Osteoblast (primary cell): Measurements from ENCODE around the gene C1QTNF4. TPM values are rescaled to one million over a fixed set of nuclear protein-coding genes. Genes with fewer than 3 reads are reported as not detected.

Experiments used
- DNase-seq: peaks from one replicate; pipeline ENCODE4 v3.0.0; 2011; ENCODE audit warnings: low spot score, mixed read lengths; ENCODE audit not compliant: insufficient read length; ENCODE audit errors: missing footprints
- H2AFZ ChIP-seq: 2 replicates; pipeline ENCODE4 v1.6.0; 2011; ENCODE audit warnings: mild to moderate bottlenecking, low read length
- H3K27ac ChIP-seq: 2 replicates; pipeline ENCODE4 v1.5.1; 2011; ENCODE audit warnings: mild to moderate bottlenecking, low read depth, low read length, moderate library complexity
- H3K27me3 ChIP-seq: 2 replicates; pipeline ENCODE4 v1.6.0; 2012; ENCODE audit warnings: mild to moderate bottlenecking, control low read depth, inconsistent platforms, low read length, moderate library complexity; ENCODE audit not compliant: insufficient read depth
- H3K36me3 ChIP-seq: 2 replicates; pipeline ENCODE4 v1.5.1; 2011; ENCODE audit warnings: mild to moderate bottlenecking, low read length, control low read depth, moderate library complexity; ENCODE audit not compliant: insufficient read depth
- H3K4me1 ChIP-seq: 2 replicates; pipeline ENCODE4 v1.5.1; 2011; ENCODE audit warnings: mild to moderate bottlenecking, low read length, control low read depth, moderate library complexity; ENCODE audit not compliant: insufficient read depth
- H3K4me2 ChIP-seq: 2 replicates; pipeline ENCODE4 v1.6.0; 2011; ENCODE audit warnings: mild to moderate bottlenecking, low read length; ENCODE audit not compliant: insufficient read depth
- H3K4me3 ChIP-seq: fragments of 200-600 bp; sonication (generic); 3 replicates; pipeline ENCODE4 v1.5.1; 2012; ENCODE audit warnings: mild to moderate bottlenecking, low read length, inconsistent platforms; ENCODE audit not compliant: insufficient read depth
- H3K79me2 ChIP-seq: 2 replicates; pipeline ENCODE4 v1.6.0; 2012; ENCODE audit warnings: mild to moderate bottlenecking, low read length, control low read depth, inconsistent platforms; ENCODE audit not compliant: insufficient read depth
- H3K9me3 ChIP-seq: 2 replicates; pipeline ENCODE4 v1.5.1; 2011; ENCODE audit warnings: low read depth, low read length, control low read depth
- H4K20me1 ChIP-seq: 2 replicates; pipeline ENCODE4 v1.6.0; 2012; ENCODE audit warnings: mild to moderate bottlenecking, low read length, control low read depth; ENCODE audit not compliant: insufficient read depth
- total RNA-seq: library from RNA; depleted of rRNA; stranded (reverse); fragments of >200 nt; gene quantifications from 2 replicates; pipeline ENCODE4 v1.2.3, GENCODE V29; 2012
- TF ChIP-seq, protein P1 (sequence below): IDR thresholded peaks from 2 replicates; pipeline ENCODE4 v1.5.1; 2011; ENCODE audit warnings: mild to moderate bottlenecking, low read depth, low read length, moderate library complexity; ENCODE audit errors: extremely low read depth

The C1QTNF4 gene
- total RNA-seq, 1 donor: 0.36 TPM

DNA sequence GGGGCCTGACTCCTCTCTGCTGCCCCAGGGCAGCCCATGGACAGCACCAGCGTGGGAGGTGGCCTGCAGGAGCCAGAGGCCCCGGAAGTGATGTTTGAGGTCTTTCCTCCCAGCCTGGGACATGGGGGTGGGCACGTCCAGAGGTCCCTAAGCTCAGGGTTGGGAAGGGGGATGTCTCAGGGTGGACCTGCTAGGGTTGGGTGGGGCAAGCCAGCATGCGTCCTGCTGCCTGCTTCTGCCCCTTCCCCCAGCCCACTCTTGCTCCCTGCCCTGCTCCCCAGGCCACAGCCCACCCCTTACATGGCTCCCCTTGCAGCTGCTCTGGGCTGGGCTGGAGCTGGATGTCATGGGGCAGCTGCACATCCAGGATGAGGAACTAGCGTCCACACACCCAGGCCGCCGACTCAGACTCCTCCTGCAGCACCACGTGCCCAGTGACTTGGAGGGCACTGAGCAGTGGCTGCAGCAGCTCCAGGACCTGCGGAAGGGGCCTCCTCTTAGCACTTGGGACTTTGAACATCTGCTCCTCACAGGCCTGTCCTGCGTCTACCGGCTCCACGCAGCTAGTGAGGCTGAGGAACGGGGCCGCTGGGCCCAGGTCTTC lies 6.4 kb downstream of the C1QTNF4 start:
- Histone ChIP-seq H3K4me1 (no peaks in the 10 kb centered on the region), H3K4me3 (no peak overlapping the region), H3K36me3 (peaks cover 16% of the 10 kb centered on the region), H3K9me3 (no peaks in the 10 kb centered on the region), H3K27me3 (peaks cover 23% of the 10 kb centered on the region), H3K27ac (no peak overlapping the region), H3K79me2 (no peaks in the 10 kb centered on the region), H2AFZ (no peak overlapping the region), H3K4me2 (no peak overlapping the region), H4K20me1 (no peaks in the 10 kb centered on the region)
- peak; percentile 84 for DNase-seq
- TF ChIP-seq, protein P1, sequence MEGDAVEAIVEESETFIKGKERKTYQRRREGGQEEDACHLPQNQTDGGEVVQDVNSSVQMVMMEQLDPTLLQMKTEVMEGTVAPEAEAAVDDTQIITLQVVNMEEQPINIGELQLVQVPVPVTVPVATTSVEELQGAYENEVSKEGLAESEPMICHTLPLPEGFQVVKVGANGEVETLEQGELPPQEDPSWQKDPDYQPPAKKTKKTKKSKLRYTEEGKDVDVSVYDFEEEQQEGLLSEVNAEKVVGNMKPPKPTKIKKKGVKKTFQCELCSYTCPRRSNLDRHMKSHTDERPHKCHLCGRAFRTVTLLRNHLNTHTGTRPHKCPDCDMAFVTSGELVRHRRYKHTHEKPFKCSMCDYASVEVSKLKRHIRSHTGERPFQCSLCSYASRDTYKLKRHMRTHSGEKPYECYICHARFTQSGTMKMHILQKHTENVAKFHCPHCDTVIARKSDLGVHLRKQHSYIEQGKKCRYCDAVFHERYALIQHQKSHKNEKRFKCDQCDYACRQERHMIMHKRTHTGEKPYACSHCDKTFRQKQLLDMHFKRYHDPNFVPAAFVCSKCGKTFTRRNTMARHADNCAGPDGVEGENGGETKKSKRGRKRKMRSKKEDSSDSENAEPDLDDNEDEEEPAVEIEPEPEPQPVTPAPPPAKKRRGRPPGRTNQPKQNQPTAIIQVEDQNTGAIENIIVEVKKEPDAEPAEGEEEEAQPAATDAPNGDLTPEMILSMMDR: no peak

DNA sequence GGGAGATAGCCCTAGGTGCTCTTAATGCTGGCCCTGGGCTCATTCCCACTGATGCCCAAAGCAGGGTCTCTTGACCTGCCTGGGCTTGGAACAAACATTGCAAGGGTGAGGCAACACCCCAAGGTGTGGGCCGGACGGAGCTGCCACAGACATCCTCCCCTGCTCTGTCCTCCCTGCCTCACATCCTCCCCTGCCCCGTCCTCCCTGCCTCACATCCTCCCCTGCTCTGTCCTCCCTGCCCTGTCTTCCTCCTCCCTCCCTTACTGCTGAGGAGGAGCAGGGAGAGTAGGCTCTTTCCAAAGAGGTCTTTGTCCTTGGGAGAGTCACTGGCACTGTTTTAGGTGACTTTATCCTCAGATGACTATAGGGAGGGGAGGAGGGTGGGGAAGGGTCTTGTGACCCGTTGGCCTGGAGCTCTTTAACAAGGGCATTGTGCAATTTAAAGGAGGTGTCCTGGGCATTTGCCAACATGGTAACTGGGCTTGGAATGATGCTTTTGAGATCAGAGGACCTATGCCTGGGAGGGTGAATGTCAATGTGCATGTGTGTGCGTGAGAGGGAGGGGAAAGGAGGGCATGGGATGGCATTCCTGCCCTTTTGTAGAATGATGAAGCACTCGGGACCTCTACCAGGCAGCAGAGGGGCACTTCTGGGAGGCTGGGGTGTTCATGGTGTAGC lies 7.0 kb downstream of the C1QTNF4 start:
- Histone ChIP-seq H3K4me2 (no peak overlapping the region), H3K79me2 (no peaks in the 10 kb centered on the region), H2AFZ (no peak overlapping the region), H4K20me1 (no peaks in the 10 kb centered on the region), H3K36me3 (peaks cover 23% of the 10 kb centered on the region), H3K4me1 (no peaks in the 10 kb centered on the region), H3K27me3 (peaks cover 17% of the 10 kb centered on the region), H3K9me3 (no peaks in the 10 kb centered on the region), H3K27ac (no peak overlapping the region), H3K4me3 (no peak overlapping the region)
- peak; percentile 62 for DNase-seq
- TF ChIP-seq, protein P1: no peak

DNA sequence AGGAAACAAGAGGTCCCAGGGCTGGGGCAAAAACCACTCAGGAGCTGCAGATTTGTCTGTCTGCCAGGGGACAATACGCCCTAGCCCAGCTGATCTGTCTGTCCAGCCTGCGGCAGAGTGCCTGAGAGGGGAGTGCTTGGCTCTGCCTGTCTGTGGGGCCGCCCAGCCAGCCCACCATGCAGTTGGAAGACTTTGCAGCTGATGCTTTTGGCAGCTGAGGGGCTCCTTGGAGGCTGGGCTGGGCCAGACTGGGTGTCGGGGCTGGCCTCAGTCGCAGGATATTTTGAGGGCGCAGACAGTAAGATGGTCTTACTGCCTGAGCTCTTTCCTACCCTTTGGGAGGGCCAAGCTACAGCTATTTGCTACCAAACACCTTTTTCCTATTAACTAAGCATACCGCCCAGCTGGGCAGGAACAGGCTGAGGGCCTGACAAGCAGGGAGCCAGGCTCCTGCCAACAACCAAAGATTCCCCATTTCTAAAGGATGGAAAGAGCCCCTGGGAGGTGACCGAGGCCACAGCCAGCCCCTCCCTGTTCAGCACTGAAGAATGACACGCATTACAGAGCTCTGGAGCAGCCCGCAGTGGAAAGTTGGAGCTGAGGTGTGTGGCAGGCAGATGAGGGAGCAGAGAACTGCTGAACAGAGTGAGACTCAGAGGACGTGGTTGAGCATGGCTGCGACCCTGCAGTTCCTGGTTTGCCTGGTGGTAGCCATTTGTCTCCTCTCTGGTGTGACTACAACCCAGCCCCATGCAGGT lies 7.9 kb downstream of the C1QTNF4 start, which contains the start of gene FAM180B:
FAM180B (plus strand) TSS at position 581 of the 758 bp plus-strand sequence; CDS start at position 672, 91 bp downstream.
- Histone ChIP-seq H3K4me1 (no peaks in the 10 kb centered on the region), H3K79me2 (peaks cover 2% of the 10 kb centered on the region), H4K20me1 (no peaks in the 10 kb centered on the region), H3K4me2 (no peak within 1 kb of the TSS), H3K36me3 (peaks cover 32% of the 10 kb centered on the region), H3K27me3 (peaks cover 13% of the 10 kb centered on the region), H3K4me3 (no peak within 1 kb of the TSS), H3K9me3 (no peaks in the 10 kb centered on the region), H3K27ac (no peak within 1 kb of the TSS), H2AFZ (no peak within 1 kb of the TSS)
- DNase-seq: peak; percentile 81
- TF ChIP-seq, protein P1: no peak

DNA sequence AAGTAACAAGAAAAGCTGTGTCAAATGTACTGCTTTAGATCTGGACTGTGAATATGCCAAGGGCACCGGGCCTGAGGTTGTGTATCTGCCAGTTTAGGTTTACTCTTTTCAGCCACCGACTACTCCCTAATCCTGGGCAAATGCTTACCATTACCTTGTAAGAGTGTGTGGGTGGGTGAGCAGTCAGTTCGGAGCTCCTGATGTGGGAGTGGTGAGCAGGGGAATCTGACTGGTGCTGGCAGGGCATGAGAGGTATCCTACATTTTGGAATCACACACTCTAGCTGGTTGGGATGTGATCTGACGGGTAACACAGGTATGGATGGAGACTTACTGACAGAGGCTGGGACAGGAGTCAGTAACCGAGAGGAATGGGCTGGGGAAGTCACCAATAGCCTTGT lies 10.4 kb downstream of the C1QTNF4 start:
- no peak for DNase-seq
- Histone ChIP-seq H4K20me1 (no peaks in the 10 kb centered on the region), H3K4me3 (no peak overlapping the region), H2AFZ (no peak overlapping the region), H3K27ac (no peak overlapping the region), H3K4me1 (peaks cover 10% of the 10 kb centered on the region), H3K79me2 (peaks cover 22% of the 10 kb centered on the region), H3K9me3 (no peaks in the 10 kb centered on the region), H3K27me3 (no peaks in the 10 kb centered on the region), H3K36me3 (peaks cover 42% of the 10 kb centered on the region), H3K4me2 (no peak overlapping the region)
- TF ChIP-seq, protein P1: no peak
